SU-DHL-6 (cell line): ENCODE results near the gene MMEL1.

Experiments
- EZH2phosphoT487 ChIP-seq: fragments of 200-600 bp; sonication (generic), shearing (Covaris generic); conservative IDR thresholded peaks from 2 replicates; pipeline ENCODE4 v1.6.1; 2018; ENCODE audit warnings: mild to moderate bottlenecking, antibody characterized with exemption, low read length, moderate library complexity, mixed read lengths
- TF ChIP-seq, protein P1 (sequence below): fragments of 200-600 bp; sonication (generic); IDR thresholded peaks from one replicate; pipeline ENCODE4 v1.5.1; 2017; ENCODE audit warnings: antibody characterized with exemption, mild to moderate bottlenecking, low read length, moderate library complexity; ENCODE audit not compliant: insufficient read depth, poor library complexity, severe bottlenecking

DNA sequence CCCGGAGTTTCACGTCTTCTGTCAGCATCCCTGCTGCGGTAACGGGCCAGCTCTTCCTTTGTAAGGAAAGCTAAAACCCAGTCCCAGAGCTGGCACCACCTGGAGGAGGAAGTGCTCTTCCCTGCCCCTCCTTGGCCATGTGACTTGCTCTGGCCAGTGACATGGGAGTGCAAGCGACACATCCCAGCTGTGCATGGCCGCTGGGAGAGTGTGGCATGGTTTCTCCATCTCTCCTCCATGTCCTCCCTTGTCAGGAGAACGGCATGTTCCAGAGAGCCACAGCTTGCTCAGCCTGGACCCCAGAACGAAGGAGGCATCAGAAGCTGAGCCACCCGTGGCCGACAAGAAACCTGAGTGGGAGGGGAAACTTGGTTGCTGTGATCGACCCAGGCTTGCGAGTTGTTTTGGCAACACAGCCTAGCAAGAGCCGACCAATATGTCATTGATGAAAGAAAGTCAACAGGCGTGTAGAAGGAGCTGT lies 48.9 kb downstream of the MMEL1 start:
- TF ChIP-seq, protein P1, sequence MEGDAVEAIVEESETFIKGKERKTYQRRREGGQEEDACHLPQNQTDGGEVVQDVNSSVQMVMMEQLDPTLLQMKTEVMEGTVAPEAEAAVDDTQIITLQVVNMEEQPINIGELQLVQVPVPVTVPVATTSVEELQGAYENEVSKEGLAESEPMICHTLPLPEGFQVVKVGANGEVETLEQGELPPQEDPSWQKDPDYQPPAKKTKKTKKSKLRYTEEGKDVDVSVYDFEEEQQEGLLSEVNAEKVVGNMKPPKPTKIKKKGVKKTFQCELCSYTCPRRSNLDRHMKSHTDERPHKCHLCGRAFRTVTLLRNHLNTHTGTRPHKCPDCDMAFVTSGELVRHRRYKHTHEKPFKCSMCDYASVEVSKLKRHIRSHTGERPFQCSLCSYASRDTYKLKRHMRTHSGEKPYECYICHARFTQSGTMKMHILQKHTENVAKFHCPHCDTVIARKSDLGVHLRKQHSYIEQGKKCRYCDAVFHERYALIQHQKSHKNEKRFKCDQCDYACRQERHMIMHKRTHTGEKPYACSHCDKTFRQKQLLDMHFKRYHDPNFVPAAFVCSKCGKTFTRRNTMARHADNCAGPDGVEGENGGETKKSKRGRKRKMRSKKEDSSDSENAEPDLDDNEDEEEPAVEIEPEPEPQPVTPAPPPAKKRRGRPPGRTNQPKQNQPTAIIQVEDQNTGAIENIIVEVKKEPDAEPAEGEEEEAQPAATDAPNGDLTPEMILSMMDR = no peak
- TF ChIP-seq EZH2phosphoT487 = no peak
